Type B pancreatic cell (in vitro differentiated cells): ENCODE measurements around the gene SESN1. TPM values are rescaled to one million over a fixed set of nuclear protein-coding genes. Genes with fewer than 3 reads are reported as not detected.
"Not testable (repeated sequence)": the region's sequence is repeated elsewhere in the genome, so short reads cannot be mapped to it uniquely, and the experiment has no call there.

Source experiments
- DNase-seq: peaks from one replicate; pipeline ENCODE4 v3.0.0; 2021; ENCODE audit warnings: mixed read lengths; ENCODE audit not compliant: unreplicated experiment; ENCODE audit errors: extremely low spot score
- H3K27ac Mint-ChIP-seq: 2 replicates; pipeline ENCODE4 v1.8.0; 2021; ENCODE audit warnings: mild to moderate bottlenecking, mixed read lengths
- H3K27me3 Mint-ChIP-seq: 2 replicates; pipeline ENCODE4 v1.8.0; 2021; ENCODE audit warnings: mixed read lengths
- H3K36me3 Mint-ChIP-seq: 2 replicates; pipeline ENCODE4 v1.8.0; 2021; ENCODE audit warnings: mixed read lengths
- H3K4me1 Mint-ChIP-seq: one replicate; pipeline ENCODE4 v1.8.0; 2021; ENCODE audit warnings: mixed read lengths; ENCODE audit not compliant: unreplicated experiment
- H3K4me3 Mint-ChIP-seq: 2 replicates; pipeline ENCODE4 v1.8.0; 2021; ENCODE audit warnings: mild to moderate bottlenecking, mixed read lengths
- H3K9me3 Mint-ChIP-seq: 2 replicates; pipeline ENCODE4 v1.8.0; 2021; ENCODE audit warnings: mixed read lengths
- total RNA-seq: library from RNA; stranded (reverse); gene quantifications from 2 replicates; pipeline ENCODE4 v1.2.1, GENCODE V29; 2021; ENCODE audit warnings: low replicate concordance
- TF ChIP-seq, protein P1 (sequence below): fragments of 200-600 bp; sonication (generic); conservative IDR thresholded peaks from 2 replicates; pipeline ENCODE4 v1.5.0; 2021; ENCODE audit warnings: antibody characterized with exemption, mild to moderate bottlenecking

Gene SESN1
- total RNA-seq, 1 donor from 2014 or later, result 33.3 TPM

DNA sequence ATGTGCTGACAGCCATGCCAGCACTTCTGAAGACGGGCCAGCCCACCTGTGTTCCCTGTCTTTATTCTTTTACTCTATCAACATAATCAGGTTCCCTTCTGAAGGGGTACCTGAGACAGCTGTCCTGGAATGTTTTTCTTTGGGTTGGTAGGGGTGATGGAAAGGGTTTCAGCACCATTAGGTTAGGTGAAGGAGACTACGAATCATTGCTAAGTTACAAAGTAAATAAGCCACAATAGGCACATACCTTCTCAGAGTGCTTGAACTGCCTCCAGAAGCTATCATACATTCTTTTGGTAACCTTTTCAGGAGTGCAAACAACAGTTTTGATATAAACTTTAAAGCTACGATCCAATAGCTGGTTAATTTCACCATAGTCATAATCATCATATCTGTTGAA is 106.3 kb downstream of the SESN1 start:
- DNase-seq, result no peak
- Mint-ChIP-seq H3K9me3 (no peaks in the 10 kb centered on the region), H3K4me3 (no peak overlapping the region), H3K27ac (no peak overlapping the region), H3K4me1 (peaks cover 14% of the 10 kb centered on the region), H3K27me3 (no peaks in the 10 kb centered on the region), H3K36me3 (peaks cover 39% of the 10 kb centered on the region)
- TF ChIP-seq, protein P1, sequence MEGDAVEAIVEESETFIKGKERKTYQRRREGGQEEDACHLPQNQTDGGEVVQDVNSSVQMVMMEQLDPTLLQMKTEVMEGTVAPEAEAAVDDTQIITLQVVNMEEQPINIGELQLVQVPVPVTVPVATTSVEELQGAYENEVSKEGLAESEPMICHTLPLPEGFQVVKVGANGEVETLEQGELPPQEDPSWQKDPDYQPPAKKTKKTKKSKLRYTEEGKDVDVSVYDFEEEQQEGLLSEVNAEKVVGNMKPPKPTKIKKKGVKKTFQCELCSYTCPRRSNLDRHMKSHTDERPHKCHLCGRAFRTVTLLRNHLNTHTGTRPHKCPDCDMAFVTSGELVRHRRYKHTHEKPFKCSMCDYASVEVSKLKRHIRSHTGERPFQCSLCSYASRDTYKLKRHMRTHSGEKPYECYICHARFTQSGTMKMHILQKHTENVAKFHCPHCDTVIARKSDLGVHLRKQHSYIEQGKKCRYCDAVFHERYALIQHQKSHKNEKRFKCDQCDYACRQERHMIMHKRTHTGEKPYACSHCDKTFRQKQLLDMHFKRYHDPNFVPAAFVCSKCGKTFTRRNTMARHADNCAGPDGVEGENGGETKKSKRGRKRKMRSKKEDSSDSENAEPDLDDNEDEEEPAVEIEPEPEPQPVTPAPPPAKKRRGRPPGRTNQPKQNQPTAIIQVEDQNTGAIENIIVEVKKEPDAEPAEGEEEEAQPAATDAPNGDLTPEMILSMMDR, result no peak

GRCh38 chr6:108987156-108987555 is 107.5 kb downstream of the SESN1 start:
- TF ChIP-seq, protein P1, result no peak
- no peak overlapping the region for H3K4me3 Mint-ChIP-seq
- no peak for DNase-seq
- H3K4me1 Mint-ChIP-seq, result peaks cover 14% of the 10 kb centered on the region
- no peaks in the 10 kb centered on the region for H3K27me3 Mint-ChIP-seq
- peaks cover 36% of the 10 kb centered on the region for H3K36me3 Mint-ChIP-seq
- no peak overlapping the region for H3K27ac Mint-ChIP-seq
- H3K9me3 Mint-ChIP-seq, result no peaks in the 10 kb centered on the region

DNA sequence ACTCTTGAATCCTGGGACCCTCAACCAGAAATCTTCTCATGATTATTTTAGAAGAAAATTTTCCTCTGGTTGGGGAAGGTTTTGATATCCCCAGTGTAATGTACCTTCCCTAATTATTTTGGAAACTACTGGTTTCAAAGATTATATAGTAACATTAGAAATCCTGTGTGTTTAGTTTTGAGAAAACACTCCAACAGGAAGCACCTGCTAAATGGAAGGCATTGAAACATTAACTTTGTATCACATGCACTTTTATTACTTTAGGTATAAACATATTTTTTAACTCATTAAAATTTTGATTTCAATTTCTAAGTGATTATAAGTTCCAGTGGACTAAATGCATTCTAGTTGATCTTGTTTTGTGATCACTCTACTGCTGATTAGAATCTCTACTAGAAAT is 109.3 kb downstream of the SESN1 start:
- no peak overlapping the region for H3K4me3 Mint-ChIP-seq
- peaks cover 8% of the 10 kb centered on the region for H3K4me1 Mint-ChIP-seq
- DNase-seq, result no peak

GRCh38 chr6:108983151-108983550 is 111.5 kb downstream of the SESN1 start:
- Mint-ChIP-seq H3K36me3 (peaks cover 15% of the 10 kb centered on the region), H3K4me3 (no peak overlapping the region), H3K27me3 (no peaks in the 10 kb centered on the region), H3K27ac (no peak overlapping the region), H3K9me3 (peaks cover 7% of the 10 kb centered on the region), H3K4me1 (no peaks in the 10 kb centered on the region)
- TF ChIP-seq, protein P1, result no peak
- DNase-seq, result no peak

More for the DNA sequence above, 109.3 kb downstream of the SESN1 start:
- Mint-ChIP-seq H3K27me3 (no peaks in the 10 kb centered on the region), H3K27ac (no peak overlapping the region), H3K9me3 (no peaks in the 10 kb centered on the region), H3K36me3 (peaks cover 25% of the 10 kb centered on the region)
- TF ChIP-seq, protein P1, result no peak

DNA sequence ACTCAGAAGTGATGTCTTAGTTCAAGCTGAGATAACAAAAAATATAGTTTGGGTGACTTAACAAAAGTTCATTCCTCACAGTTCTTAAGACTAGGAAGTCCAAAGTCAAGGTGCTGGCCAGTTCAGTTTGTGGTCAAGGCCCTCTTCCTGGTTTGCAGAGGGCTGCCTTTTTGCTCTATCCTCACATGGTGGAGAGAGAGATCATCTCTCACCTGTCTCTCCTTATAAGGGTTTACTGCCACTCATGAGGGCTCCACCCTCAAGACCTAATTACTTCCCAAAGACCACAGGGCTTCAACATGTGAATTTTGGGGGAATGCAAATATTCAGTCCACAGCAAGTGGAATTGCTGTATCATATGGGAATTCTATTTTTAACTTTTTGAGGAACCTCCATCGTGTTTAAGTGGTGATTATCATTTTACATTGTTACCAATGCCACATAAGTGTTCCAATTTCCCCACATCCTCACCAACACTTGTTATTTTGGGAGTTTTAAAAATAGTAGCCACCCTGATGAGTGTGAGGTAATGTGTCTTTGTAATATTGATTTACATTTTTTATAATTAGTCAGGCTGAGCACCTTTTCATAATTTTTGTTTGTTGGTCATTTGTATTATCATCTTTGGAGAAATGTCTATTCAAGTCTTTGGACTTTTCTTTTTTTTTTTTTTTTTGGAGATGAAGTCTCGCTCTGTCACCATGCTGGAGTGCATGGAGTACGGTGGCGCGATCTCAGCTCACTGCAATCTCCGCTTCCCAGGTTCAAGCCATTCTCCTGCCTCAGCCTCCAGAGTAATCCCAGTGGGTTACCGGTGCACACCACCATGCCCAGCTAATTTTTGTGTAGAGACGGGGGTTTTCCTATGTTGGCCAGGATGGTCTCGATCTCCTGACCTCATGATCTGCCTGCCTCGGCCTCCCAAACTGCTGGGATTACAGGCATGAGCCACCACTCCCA is 112.2 kb downstream of the SESN1 start:
- no peaks in the 10 kb centered on the region for H3K27me3 Mint-ChIP-seq
- H3K27ac Mint-ChIP-seq, result no peak overlapping the region
- H3K9me3 Mint-ChIP-seq, result peaks cover 14% of the 10 kb centered on the region
- TF ChIP-seq, protein P1, result no peak
- H3K36me3 Mint-ChIP-seq, result peaks cover 14% of the 10 kb centered on the region
- DNase-seq, result no peak
- no peak overlapping the region for H3K4me3 Mint-ChIP-seq
- H3K4me1 Mint-ChIP-seq, result no peaks in the 10 kb centered on the region

DNA sequence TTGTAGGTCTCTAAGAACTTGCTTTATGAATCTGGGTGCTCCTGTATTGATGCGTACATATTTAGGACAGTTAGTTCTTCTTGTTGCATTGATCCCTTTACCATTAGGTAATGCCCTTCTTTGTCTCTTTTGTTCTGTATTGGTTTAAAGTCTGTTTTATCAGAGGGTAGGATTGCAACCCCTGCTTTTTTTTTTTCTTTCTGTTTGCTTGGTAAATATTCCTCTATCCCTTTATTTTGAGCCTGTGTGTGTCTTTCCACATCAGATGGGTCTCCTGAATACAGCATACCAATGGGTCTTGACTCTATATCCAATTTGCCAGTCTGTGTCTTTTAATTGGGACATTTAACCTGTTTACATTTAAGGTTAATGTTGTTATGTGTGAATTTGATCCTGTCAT is 116.0 kb downstream of the SESN1 start:
- peaks cover 14% of the 10 kb centered on the region for H3K9me3 Mint-ChIP-seq
- H3K27ac Mint-ChIP-seq, H3K27me3 Mint-ChIP-seq, H3K4me1 Mint-ChIP-seq, DNase-seq, H3K4me3 Mint-ChIP-seq: not testable (repeated sequence)
- peaks cover 15% of the 10 kb centered on the region for H3K36me3 Mint-ChIP-seq
